Limb (tissue), 2 donors: ENCODE results near the gene UAP1L1.

Experiments used
- DNase-seq, 2 donors: peaks; one replicate each; pipeline ENCODE4 v3.0.0-alpha.2; 2016; ENCODE audit errors: extremely low spot score in 2 of 2

UAP1L1 gene

DNA sequence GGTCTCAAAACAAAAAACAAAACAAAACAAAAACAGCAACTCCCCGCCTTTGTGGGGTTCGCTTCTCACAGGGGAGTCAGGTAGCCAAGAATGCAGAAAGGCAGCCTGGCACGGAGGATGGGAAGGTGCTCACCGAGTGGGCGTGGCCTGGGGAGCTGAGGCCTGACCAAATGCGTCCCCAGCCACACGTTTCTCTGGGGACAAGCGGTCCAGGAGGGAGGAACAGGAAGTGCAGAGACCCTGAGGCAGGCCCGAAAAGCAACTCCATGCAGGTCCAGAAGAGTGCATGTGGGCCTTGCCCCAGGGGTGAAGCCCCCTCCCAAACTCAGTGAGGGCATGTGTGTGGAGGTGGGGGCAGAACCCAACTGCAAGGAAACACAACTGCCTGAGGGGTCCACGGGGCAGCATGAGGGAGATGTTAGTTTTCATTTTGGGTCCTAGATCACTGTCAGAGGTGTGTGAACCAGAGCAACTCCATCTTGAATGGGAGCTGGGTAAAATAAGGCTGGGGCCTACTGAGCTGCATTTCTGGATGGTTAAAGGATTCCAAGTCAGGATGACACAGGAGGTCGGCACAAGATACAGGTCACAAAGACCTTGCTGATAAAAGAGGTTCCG, 2.6 kb upstream of the UAP1L1 start:
- DNase-seq: no peak

DNA sequence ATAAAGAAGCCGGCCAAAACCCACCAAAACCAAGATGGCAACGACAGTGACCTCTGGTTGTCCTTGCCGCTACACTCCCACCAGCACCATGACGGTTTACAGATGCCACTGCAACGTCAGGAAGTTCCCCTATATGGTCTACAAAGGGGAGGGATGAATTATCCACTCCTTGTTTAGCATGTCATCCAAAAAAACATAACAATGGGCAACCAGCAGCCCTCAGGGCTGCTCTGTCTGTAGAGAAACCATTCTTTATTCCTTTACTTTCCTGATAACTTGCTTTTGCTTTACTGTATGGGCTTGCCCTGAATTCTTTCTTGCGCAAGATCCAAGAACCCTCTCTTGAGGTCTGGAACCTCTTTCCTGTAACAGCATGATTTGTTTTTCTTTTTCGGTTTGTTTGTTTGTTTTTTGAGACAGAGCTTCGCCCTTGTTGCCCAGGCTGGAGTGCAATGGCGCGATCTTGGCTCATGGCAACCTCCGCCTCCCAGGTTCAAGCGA, 2.0 kb upstream of the UAP1L1 start:
- no peak for DNase-seq

- DNase-seq: no peak
Measured at GRCh38 chr9:137076636-137077009, 694 bp upstream of the UAP1L1 start.

DNA sequence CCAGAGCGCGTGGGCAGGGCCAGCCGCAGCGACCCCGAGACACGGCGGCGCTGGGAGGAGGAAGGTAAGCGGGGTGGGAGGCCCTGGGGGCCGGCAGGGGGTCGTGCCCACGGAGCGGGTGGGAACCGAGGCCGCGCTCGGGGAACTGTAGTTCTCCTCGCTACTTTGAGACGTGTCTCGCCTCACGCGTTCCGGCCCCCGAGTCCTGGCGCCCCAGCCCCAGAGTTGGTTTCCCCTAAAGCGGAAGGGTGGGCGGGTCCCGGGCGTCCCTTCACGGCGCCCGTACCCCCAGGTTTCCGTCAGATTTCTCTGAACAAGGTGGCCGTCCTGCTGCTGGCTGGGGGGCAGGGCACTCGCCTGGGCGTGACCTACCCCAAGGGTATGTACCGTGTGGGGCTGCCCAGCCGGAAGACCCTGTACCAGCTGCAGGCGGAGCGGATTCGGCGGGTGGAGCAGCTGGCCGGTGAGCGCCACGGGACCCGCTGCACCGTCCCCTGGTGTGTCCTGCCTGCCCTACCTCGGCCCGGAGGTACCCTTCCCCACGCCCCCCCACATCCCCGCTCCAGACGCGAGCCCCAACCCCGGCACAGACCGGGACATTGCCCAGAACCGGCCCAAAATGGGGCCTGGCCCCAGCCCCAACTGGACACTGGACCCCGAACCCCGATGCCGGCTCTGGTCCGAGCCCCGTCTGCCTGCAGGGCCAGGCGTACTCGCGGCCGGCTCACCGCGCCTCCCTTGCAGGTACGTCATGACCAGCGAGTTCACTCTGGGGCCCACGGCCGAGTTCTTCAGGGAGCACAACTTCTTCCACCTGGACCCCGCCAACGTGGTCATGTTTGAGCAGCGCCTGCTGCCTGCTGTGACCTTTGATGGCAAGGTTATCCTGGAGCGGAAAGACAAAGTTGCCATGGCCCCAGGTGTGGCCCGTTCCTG, 709 bp downstream of the UAP1L1 start:
- DNase-seq: peak in 1 of 2 donors; percentile 42

DNA sequence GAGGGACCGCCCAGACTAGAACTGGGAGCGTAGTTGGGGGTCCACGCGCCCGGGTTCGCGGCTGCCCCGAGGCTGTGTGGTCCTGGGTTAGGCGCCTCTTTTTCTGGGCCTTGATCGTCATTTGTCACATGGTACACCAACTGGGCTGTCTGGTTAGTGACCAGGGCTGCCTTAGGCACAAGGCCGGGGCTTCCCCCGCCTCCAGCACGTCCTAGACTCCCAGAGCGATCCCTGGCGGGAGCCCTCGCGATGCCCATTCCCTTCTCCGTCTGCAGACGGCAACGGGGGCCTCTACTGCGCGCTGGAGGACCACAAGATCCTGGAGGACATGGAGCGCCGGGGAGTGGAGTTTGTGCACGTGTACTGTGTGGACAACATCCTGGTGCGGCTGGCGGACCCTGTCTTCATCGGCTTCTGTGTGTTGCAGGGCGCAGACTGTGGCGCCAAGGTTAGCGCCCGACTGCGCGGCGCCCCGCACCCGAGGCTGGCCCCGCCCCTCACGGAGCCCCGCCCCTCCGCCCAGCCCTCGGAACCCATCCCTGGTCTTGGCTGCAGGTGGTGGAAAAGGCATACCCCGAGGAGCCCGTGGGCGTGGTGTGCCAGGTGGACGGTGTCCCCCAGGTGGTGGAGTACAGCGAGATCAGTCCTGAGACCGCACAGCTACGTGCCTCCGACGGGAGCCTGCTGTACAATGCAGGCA, 1.5 kb downstream of the UAP1L1 start:
- DNase-seq: no peak

DNA sequence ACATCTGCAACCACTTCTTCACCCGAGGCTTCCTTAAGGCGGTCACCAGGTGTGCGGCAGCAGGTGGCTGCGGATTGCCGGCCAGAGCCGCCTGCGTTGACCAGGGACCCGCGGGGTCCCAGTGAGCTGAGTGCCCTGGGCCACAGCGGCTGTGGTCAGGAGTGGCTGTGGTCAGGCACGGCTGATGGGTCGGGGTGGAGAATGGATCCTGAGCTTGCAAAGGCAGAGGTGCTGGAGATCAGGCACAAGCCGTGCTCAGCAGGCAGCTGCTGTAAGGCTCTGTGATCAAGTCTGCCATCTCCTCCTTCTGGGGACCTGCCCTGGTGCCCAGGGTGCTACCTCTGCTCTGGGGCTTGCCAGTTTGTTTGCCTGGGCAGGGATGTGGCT, 2.1 kb downstream of the UAP1L1 start:
- DNase-seq: no peak

DNA sequence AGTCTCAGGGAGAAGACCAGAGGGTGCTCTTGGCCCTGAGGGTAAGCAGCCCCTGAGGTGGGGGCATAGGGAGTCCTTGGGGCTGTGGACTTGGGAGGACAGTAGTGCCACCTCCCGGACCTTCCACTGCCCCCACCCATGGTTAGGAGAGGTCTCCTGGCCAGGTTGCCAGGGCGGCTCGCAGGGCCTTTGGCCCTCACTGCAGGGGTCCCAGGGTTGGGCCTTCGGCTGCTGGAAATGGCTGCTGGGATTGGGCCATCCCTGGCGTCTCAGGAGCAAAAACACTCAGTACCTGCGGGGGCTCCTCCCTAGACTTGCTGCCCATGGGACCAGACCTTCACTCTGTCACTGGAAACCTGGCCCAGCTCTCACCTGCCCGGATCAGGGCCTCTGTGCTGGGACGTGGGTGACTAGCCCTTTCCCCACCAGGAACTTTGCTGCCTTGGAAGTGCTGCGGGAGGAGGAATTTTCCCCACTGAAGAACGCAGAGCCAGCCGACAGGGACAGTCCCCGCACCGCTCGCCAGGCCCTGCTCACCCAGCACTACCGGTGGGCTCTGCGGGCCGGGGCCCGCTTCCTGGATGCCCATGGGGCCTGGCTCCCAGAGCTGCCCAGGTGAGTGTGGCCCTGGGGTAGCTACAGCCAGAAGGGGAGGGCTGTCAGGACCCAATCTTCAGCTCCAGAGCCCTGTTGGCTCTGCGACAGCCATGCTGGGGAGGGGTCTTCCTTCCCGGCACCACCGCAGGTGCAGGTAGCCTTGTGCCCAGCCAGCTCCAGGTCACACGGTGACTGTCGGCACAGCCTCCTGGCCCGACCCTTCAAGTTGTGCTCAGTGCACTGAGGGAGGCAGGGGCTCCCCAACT, 3.2 kb downstream of the UAP1L1 start:
- DNase-seq: no peak

- DNase-seq: no peak
Measured at GRCh38 chr9:137082222-137082924, 5.1 kb downstream of the UAP1L1 start.

DNA sequence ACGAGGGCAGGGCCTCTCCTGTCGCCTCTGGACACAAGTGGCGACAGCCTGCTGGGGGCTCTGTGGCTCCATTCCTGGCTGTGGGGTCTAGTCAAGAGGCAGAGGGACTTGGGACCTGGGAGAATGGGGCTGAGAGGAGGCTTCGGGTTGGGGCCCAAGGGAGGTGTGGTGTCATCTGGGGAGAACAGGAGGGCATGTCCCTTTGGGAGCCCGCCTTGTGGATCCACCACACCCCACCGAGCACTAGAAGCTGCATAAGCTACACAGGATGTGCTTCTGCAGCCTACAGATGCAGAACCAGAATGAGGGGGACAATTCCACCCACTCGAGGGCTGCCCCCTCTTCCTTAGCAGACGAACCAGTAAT, 5.6 kb downstream of the UAP1L1 start:
- DNase-seq: no peak

DNA sequence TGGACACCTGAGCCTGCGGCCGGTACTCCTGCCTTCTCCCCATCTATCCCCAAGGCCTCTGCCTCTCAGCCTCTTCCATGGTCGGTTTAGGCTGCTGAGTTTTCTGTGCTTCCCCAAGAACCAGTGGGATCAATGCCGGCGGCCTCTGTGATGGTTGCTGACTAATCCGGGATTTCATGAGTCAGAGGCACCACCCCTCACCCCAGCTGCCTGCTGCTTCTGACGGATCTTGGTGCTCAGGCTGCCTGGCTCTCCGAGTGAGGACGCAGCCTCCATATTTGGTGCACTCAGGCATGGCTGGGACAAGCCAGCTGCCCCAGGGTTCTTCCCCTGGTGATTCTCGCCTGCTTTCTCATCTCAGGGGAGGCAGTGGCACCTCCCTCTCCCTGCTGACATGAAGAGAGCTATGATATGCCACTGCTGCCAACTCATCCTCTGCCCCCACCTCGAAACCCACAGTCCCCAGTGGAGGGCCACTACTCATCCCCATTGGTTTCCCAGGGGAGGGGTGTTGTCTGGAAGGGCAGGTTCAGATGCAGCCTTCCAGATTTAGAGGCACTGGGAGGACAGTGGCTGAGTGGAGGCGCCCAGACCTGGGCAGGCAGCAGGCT, 6.2 kb downstream of the UAP1L1 start:
- no peak for DNase-seq

- no peak for DNase-seq
Measured at GRCh38 chr9:137084526-137084925, 7.2 kb downstream of the UAP1L1 start.

- peak in 1 of 2 donors; percentile 56 for DNase-seq
Measured at GRCh38 chr9:137085920-137086530, 8.7 kb downstream of the UAP1L1 start.

GRCh38 chr9:137086531-137087408, 9.5 kb downstream of the UAP1L1 start, which contains the start of gene MAN1B1:
Gene MAN1B1, plus strand, starts transcription at chr9:137086985. Its CDS starts 15 bp downstream, at chr9:137087000.
- DNase-seq: peak; percentile 97 to 98

DNA sequence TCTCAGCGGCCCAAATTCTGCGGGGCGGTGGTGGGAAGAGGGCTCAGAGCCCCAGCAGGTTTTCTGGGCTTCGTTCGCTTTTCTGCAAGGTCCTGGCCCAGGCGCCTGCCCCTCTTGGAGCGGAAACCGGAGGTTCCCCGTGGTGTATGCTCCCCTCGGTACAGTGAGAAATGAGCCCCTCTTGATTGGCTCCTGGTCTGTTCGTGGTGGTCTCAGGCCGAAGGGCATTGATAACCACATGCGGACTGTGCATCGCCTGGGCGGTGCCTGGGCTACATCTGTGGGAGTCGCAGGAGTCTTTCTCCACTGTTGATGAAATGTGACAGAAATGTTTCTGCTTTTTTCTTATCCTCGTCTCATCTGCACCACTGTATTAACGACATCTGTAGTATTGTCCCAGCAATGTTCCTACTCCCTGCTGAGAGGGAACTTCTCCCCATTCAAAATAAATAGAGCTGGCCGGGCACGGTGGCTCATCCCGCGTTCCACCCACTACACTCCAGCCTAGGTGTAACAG, 10.2 kb downstream of the UAP1L1 start:
- no peak for DNase-seq

DNA sequence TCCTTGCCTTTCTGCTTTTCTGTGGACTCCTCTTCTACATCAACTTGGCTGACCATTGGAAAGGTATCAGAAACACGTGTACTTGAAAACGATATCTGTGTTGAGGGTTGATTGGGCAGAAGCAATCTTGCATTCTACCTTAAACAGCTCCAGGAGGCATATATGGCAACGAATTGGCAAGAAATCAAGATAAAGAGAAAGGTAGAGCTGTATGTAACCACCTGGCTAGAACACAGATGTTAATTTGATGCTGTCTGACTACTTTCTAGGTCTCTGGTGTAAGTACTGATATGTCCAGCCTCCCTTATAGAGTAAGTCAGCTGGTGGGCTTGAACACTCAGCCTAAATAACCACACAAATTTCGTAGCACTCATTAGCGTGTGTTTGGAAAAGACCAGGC, 10.8 kb downstream of the UAP1L1 start:
- DNase-seq: no peak

DNA sequence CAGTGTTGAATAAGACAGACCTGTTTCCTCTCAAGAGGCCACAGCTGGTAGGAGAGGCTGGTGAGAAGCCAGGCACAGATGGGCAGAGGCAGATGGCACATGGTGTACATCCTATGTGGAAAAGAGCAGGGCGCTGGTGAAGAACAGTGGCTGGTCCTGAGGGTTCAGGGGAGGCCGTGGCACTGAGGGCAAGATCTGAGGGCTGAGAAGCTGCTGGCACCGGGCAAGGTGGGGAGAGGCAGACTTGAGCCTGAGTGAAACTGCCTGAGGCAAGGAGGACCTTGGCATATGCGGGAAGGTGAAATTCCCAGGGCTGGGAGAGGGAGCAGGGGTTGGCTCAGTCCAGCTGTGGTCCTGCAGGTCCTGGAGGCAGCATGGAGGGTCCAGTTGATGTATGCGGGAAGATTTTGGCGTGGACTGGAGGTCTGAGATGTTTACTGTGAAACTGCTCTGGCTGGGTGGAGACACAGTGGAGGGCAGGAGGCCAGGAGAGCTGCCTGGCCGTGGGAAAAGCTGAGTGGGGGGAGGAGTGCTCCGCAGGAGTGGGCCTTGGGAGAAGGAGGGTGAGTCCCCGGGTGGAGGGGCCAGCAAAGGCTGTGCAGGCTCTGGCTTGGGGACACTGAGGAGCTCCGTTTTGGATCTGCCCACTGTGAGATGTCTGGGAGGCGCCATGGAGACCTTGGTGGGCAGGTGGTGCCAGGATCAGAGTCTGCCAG, 12.1 kb downstream of the UAP1L1 start:
- DNase-seq: no peak

GRCh38 chr9:137095664-137096517, 18.6 kb downstream of the UAP1L1 start:
- no peak for DNase-seq
